Measurements from ENCODE around the gene CSF2RB.
A peak's percentile ranks its signal among the peaks of the same experiment; 100 is the strongest.

Gene CSF2RB

GRCh38 chr22:36913427-36914389 is at the start of gene CSF2RB:
TSS of gene CSF2RB (plus strand) at chr22:36913628. CDS start at chr22:36922208, 8,580 bp downstream.
- no peak for FAIRE-seq

- FAIRE-seq, result no peak
Measured at GRCh38 chr22:36863979-36864378, 49.4 kb upstream of the CSF2RB start.

DNA sequence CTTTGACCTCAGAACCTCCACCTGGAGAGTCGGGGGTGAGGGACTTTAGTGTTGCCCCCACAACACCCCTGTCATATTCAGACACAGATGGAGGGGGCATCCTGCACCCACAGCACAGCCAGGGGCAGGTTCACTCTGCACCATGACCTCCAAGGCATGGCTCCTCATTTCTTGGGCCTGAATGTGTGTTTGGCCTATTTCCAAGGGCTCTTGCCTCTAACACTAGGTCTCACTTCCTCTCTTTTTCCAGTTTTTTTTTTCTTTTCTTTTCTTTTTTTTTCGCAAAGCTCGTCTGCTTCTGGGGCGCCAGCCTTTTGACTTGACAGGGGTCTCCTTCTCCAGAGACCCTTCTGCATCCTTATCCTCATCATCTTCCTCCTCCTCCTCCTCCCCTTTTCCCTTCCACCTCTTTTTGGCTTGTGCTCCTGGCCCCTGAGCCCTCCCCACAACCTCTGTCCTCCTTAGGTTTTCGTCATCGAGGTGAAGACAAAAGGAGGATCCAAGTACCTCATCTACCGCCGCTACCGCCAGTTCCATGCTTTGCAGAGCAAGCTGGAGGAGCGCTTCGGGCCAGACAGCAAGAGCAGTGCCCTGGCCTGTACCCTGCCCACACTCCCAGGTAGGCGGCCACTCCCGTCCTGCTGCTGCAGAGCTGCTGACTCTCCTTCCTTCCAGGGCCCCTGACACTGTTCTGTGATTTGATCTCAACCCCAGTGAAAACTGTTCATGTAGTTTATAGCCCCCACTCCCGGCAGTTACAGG is 48.8 kb upstream of the CSF2RB start:
- FAIRE-seq, result no peak

DNA sequence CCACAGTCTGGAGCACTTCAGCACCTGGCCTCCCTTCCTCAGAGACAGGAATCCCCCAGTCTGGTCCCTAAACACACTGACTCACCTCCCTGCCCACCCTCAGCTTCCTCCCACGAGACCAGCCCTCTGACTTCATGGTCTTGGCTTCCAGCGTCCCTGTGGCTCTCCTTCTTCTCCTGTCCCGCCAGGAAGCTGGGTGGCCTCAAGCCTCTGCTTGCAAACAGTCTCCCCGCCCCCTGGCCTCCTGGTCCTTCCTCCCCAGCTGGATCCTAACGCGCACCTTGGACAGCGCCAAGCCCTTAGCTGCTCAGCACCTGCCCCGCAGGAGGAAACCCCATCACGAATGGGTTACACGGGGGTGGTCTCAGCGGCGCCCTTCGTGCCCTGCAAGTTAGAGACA is 48.1 kb upstream of the CSF2RB start:
- no peak for FAIRE-seq

DNA sequence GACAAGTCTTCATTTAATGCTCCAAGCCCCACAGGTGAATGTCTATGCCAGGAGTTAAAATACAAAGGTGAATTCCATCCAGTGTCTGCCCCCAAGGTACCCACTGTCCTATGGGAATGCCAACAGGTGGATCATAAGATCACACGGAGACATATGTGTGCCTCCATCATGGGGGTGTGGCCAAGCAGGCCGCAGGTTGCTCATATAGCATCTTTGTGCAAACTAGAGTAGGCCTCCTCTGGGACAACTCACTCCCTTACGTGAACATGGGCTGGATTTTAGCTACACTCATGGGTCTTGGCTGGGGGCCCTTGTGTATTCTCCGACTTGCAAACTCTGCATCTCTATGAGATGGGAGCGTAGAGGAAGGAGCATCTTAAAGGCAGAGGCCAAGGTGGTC is 45.7 kb upstream of the CSF2RB start:
- FAIRE-seq, result no peak

GRCh38 chr22:36868546-36869181 is 44.8 kb upstream of the CSF2RB start:
- no peak for FAIRE-seq

- FAIRE-seq, result no peak
Measured at GRCh38 chr22:36870250-36870649, 43.2 kb upstream of the CSF2RB start.

DNA sequence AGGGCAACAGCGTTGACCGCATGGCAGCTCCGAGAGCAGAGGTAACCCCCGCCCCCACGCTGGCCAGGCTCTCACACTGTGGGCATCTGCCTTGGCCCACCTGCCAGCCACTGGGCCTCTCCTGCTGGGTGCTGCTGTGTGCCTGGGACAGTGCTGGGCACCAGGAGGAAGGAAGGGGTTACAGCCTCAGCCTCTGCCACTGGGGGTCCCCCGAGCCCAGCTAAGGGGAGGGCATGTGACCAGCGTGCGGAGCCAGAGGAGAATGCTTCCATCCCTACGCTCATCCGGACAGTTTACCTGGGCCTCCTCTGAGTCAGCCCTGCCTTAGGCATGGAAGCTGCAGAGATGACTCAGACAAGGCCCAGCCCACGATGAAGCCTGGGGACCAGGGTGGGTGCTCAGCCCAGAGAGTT is 41.8 kb upstream of the CSF2RB start:
- FAIRE-seq, result no peak

- FAIRE-seq, result no peak
Measured at GRCh38 chr22:36872084-36872483, 41.3 kb upstream of the CSF2RB start.

DNA sequence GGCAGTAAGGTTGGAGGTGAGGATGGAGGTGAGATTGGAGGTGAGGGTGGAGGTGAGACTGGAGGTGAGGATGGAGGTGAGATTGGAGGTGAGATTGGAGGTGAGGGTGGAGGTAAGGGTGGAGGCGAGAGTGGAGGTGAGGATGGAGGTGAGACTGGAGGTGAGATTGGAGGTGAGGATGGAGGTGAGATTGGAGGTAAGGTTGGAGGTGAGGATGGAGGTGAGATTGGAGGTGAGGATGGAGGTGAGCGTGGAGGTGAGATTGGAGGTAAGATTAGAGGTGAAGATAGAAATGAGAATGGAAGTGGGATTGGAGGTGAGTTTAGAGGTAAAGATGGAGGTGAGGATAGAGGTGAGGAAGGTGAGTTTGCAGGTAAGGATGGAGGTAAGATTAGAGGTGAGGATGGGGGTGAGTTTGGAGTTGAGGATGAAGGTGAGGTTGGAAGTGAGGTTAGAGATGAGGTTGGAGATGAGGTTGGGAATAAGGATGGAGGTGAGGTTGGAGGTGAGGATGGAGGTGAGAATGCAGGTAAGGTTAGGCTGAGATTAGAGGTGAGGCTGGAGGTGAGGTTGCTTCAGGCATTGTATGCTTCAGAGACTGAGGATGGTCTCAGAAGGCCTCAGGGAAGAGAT is 40.4 kb upstream of the CSF2RB start:
- no peak for FAIRE-seq

DNA sequence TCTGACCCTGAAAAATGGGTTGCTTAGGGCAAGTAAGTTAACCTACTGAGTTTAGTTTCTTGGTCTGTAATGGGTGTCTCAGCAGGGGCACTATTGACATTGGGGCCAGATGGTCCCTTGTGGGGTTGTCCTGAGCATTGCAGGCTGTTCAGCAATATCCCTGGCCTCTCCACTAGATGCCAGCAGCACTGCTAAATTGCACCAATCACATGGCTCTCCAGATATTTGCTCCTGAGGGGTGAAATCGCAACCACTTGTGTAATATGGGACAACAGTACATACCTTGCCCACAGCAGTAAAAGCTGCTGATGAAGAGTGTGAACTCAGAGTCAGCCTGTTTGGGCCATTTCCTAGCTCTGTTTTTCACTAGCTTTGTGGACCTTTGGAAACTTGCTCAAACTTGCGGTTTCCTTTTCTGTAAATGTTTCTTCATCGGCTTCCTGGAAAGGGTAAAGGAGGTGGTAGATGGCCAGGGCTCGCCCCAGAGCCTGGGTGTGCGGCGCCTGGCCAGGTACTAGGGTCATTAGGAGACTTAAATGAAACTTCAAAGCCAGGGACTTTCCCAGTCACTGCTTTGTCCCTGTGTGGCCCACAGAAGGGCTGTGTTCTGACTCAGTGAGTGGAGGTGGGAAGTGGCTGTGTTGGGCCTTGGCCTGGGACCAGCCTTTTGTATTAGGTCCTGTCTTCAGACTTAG is 39.7 kb upstream of the CSF2RB start:
- FAIRE-seq, result peak; percentile 74

GRCh38 chr22:36874309-36874696 is 39.1 kb upstream of the CSF2RB start:
- FAIRE-seq, result no peak

DNA sequence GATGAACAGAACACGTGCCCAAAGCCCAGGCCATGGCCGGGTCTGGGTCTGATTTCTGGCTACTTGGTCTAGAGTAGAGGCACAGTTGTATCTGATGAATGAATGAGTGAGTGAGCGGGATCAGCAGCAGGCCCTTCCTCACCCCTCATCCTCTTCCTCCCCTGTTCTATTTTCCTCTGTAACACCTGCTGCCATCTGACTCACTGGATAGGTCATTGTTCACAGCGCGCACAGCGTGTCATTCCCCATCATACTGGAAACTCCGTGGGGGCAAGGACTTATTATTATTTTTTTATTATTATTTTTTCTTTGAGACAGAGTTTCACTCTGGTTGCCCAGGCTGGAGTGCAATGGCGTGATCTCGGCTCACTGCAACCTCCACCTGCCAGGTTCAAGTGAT is 38.7 kb upstream of the CSF2RB start:
- FAIRE-seq, result no peak

DNA sequence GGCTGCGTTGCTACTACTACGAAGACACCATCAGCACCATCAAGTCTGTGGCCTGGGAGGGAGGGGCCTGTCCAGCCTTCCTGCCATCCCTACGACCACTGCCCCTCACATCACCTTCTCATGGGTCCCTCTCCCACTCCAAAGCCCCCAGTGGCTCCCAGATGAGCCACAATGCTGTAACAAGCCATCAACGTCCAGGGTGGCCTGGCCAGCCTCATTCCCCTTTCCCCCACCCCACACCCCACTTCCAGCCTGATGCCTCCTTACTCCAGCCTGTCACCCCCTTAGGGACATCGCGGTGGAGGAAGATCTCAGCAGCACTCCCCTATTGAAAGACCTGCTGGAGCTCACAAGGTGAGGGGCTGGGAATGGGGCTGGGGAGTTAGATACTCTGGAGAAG is 37.7 kb upstream of the CSF2RB start:
- FAIRE-seq, result no peak

DNA sequence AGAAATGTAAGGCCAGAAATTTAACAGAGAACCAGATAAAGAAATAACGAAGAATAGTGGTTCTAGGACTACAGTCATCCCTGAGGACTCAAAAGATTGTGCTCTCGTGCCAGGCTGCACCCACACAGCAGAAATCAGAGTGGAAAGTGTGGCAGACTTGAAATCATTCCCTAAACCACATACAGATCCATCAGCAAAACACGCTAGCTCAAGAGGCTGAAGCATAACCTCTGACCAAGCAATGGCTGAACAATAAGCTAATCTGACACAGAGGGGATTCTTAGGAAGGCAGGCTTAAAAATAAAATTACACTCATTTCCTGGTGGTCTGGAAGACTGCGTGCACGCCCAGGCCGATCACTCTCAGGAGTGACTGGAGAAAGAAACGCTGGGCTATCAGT is 33.7 kb upstream of the CSF2RB start:
- FAIRE-seq, result no peak

GRCh38 chr22:36881504-36882245 is 31.8 kb upstream of the CSF2RB start:
- FAIRE-seq, result no peak

DNA sequence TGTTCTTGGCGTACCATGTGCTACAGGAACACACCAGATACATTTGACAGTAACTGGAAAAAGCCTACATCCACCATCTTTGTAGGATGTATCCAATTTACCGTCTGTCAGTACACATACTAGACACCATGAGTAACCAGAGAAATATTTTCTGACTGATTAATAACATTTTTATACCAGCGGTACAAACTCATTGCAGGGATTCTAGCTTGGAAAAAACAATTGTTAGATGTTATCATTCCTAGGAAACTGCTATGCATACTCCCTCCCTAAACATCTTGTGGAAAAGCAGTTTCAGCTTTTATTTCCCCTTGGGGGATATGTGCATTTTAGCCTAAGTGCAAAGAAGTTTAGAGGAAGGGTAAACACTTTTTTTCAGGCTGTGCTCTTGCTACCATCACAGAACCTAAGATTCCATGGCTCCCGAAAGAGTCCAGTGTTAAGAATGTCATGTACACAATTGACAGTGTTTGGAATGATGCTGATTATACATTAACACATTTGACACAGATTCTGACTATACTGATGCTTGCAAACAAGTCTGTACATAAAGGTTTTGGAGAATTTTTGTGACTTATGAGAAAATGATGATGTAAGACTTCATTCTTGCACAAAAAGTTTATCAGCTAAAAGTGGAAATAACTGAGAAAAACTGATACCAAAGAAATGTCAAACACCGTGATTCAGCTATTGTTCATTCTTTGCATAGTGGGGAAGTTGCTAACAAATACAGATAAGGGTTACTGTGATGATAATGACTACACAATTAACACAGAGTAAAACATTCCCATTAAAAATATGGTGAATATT is 28.9 kb upstream of the CSF2RB start:
- FAIRE-seq, result peak; percentile 96

DNA sequence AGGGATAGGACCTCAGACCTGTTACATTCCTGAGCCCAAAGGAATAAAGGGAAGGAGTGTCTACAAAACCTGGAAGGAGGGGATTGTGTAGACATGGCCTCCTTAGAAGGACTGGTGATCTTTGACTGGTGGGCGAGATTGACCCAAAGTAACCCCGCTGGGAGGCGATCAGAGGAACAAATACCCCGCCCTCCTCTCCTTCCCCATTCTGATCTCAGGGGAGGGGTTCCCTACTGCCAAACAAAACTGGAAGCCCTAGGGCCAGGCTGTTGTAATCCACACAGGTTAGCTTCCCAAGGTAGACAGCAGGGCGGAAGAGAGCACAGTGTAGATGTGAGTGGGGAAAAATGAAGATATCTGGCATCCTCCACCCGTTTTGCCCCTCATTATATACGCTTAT is 28.0 kb upstream of the CSF2RB start:
- no peak for FAIRE-seq

DNA sequence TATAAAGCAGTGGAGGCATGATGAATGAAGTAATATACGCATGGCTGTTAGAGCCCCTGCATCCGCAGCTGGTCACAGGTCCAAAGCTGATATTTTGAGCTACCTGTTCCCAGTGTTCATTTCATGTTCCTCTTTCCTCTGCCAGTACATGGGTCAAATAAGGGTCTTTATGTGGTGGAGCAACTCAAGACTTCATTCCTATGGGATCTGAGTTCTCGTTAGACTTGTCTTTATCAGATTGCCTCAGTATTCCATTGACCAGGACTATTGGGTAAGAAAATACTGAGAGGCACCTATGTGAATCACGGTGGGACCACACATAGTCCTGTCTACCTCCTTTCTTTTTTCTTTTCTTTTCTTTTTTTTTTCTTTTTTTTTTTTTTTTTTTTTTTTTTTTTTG is 27.4 kb upstream of the CSF2RB start:
- no peak for FAIRE-seq

DNA sequence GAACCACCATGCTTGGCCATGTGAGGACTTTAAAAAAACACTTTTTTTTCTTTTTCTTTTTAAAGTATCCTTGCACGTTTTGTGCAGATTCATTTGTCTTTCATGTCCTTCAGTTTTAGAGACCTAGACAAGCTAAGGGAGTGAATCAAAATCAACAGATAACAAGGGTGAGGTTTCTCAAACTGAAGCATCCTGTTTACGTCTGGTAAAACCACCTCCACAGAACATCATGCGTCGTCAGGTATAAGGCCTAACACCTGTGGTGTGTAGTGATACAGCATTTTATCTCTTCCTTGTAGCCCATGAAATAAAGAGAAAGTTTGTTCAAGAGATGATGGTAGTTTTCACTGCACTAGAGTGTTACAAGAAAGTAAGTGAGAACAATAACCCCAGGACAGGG is 26.3 kb upstream of the CSF2RB start:
- FAIRE-seq, result no peak

DNA sequence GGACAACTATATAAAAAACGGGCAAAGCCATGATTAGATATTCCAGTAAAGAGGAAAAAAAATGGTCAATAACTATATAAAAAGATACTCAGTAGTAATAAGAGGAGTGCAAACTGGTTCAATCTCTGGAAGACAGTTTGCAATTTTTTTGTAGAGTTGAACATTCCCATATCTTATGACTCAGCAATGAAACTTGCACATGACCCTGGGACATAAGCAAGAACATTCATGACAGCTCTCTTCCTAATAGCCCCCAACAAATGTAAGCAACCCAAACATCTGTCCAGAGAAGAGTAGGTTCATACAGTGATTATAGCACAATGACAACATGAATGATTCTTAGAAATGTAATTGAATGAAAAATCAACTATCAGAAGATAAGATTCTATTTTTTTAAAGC is 21.8 kb upstream of the CSF2RB start:
- no peak for FAIRE-seq
